Stimulated activated CD4-positive, alpha-beta T cell treated with anti-CD3 and anti-CD28 coated beads, Interleukin-4, amount 100 ng/mL, for 4 hours (primary cell): ENCODE results near the gene HOXC6.
"Not testable (repeated sequence)": the region's sequence is repeated elsewhere in the genome, so short reads cannot be mapped to it uniquely, and the experiment has no call there.

Experiments used
- DNase-seq, 2 experiments: peaks; one replicate each; pipeline ENCODE4 v3.0.0-alpha.2; 2020

The HOXC6 gene

GRCh38 chr12:54031480-54031879 is 3.2 kb downstream of the HOXC6 start:
- no peak for DNase-seq

- no peak for DNase-seq
These were observed 3.9 kb downstream of the HOXC6 start for GRCh38 chr12:54032086-54032619.

- DNase-seq, result peak; percentile 39 to 51
These were observed 4.4 kb downstream of the HOXC6 start, which contains the start of gene HOXC5 for GRCh38 chr12:54032627-54033100. Gene HOXC5, plus strand, starts transcription at chr12:54033050. Its CDS starts 73 bp downstream, at chr12:54033123.

- DNase-seq, result no peak
These were observed 5.1 kb downstream of the HOXC6 start for GRCh38 chr12:54033106-54033979.

- no peak for DNase-seq
These were observed 5.9 kb downstream of the HOXC6 start for GRCh38 chr12:54033980-54034784.

GRCh38 chr12:54034785-54035310 is 6.6 kb downstream of the HOXC6 start:
- no peak for DNase-seq

GRCh38 chr12:54035568-54036264 is 7.5 kb downstream of the HOXC6 start:
- no peak for DNase-seq

GRCh38 chr12:54036620-54037359 is 8.6 kb downstream of the HOXC6 start:
- DNase-seq, result no peak

GRCh38 chr12:54037360-54038283 is 9.4 kb downstream of the HOXC6 start:
- DNase-seq, result no peak

GRCh38 chr12:54038284-54038870 is 10.1 kb downstream of the HOXC6 start:
- DNase-seq, result no peak

- no peak for DNase-seq
These were observed 10.7 kb downstream of the HOXC6 start for GRCh38 chr12:54038871-54039414.

- DNase-seq, result no peak
These were observed 11.3 kb downstream of the HOXC6 start for GRCh38 chr12:54039417-54040147.

GRCh38 chr12:54040148-54040494 is 11.9 kb downstream of the HOXC6 start:
- DNase-seq, result no peak

GRCh38 chr12:54040648-54041047 is 12.4 kb downstream of the HOXC6 start:
- DNase-seq, result no peak

- no peak for DNase-seq
These were observed 13.0 kb downstream of the HOXC6 start for GRCh38 chr12:54041097-54041690.

- DNase-seq, result not testable (repeated sequence)
These were observed 13.8 kb downstream of the HOXC6 start for GRCh38 chr12:54042033-54042432.

GRCh38 chr12:54042970-54043853 is 15.0 kb downstream of the HOXC6 start:
- no peak for DNase-seq
